ENCODE measurements around the gene MCEMP1. TPM values are rescaled to one million over a fixed set of nuclear protein-coding genes. Genes with fewer than 3 reads are reported as not detected.

The MCEMP1 gene
- total and polyA plus RNA-seq, 2 experiments from 2014 or later, result not detected

- TF ChIP-seq ETS1 (IDR thresholded peaks at IDR 0.05), result no peak
- TF ChIP-seq POLR2AphosphoS5 (IDR thresholded peaks at IDR 0.05; ENCODE audit: low read depth), result no peak
- TF ChIP-seq JUNB (IDR thresholded peaks at IDR 0.05; ENCODE audit: unreplicated experiment), result no peak
- no peak for TF ChIP-seq NANOG (IDR thresholded peaks at IDR 0.05; ENCODE audit: borderline replicate concordance)
- no peak for TF ChIP-seq EZH2phosphoT487 (IDR thresholded peaks at IDR 0.05; ENCODE audit: unreplicated experiment)
- no peak for TF ChIP-seq ZNF462 (CRISPR knock-in tag; IDR thresholded peaks at IDR 0.05)
Measured at GRCh38 chr19:7645163-7645562, 31.7 kb upstream of the MCEMP1 start (continued).

GRCh38 chr19:7645656-7646425 is 31.0 kb upstream of the MCEMP1 start:
- H3K79me2 ChIP-seq (replicated peaks; ENCODE audit: insufficient read depth), result no peaks in the 10 kb centered on the region
- H3K4me1 ChIP-seq (ENCODE audit: insufficient read depth), result no peaks in the 10 kb centered on the region
- H4K20me1 ChIP-seq (replicated peaks; ENCODE audit: insufficient read depth), result no peaks in the 10 kb centered on the region; the same call in 1 of the 2 replicates
- DNase-seq (ENCODE audit: low spot score) (no peak), ATAC-seq (no peak)
- no peak overlapping the region for H3K4me2 ChIP-seq
- Mint-ChIP-seq H3K27me3 (ENCODE audit: insufficient read depth, low read depth, poor library complexity) (peaks cover 13% of the 10 kb centered on the region), H3K36me3 (ENCODE audit: low read depth) (peaks cover 3% of the 10 kb centered on the region; the same call in 1 of the 3 replicates), H3K27ac (no peak overlapping the region), H3K4me1 (no peaks in the 10 kb centered on the region), H3K9me3 (no peaks in the 10 kb centered on the region), H3K4me3 (no peak overlapping the region; the same call in 2 of the 3 replicates)
- peaks cover 3% of the 10 kb centered on the region; the same call in 1 of the 2 replicates for H3K27me3 ChIP-seq (ENCODE audit: insufficient read depth)
- no peak overlapping the region for H3K27ac ChIP-seq (ENCODE audit: low read depth)
- H3F3A ChIP-seq (replicated peaks; ENCODE audit: low read depth), result no peaks in the 10 kb centered on the region
- no peak overlapping the region for H2AFZ ChIP-seq
- H3K4me3 ChIP-seq, result no peak overlapping the region
- H3K9me2 ChIP-seq (ENCODE audit: insufficient read depth), result no peaks in the 10 kb centered on the region
- H3K36me3 ChIP-seq (ENCODE audit: insufficient read depth), result no peaks in the 10 kb centered on the region
- TF ChIP-seq CREB1 (CRISPR knock-in tag; IDR thresholded peaks at IDR 0.05; ENCODE audit: low read depth), result no peak
- no peak for TF ChIP-seq ZNF331 (CRISPR knock-in tag; IDR thresholded peaks at IDR 0.05; ENCODE audit: low read depth)
- no peak for TF ChIP-seq REST (IDR thresholded peaks at IDR 0.05; ENCODE audit: unreplicated experiment)

All from GM23338 (cell line).